Endothelial cell of umbilical vein (primary cell): ENCODE measurements around the gene GSN. TPM values are rescaled to one million over a fixed set of nuclear protein-coding genes. Genes with fewer than 3 reads are reported as not detected.

Experiments used
- BruUV-seq: library from RNA; stranded (reverse); fragments of 400-500 nt; replicated peaks from 2 replicates; lab custom pipeline; 2021; lab: Mats Ljungman, UMichigan
- CTCF ChIA-PET: fragments of 300-600, 350-600 bp; sonication (Branson Sonifier 250); formaldehyde crosslinking; loops from one replicate; lab custom pipeline; 2021; ENCODE audit warnings: antibody characterized with exemption, inconsistent platforms; lab: Charles Lee
- POLR2A ChIA-PET: fragments of 300-600, 350-600 bp; sonication (Branson Sonifier 250); formaldehyde crosslinking; loops from one replicate; lab custom pipeline; 2021; ENCODE audit warnings: antibody characterized with exemption, inconsistent platforms; lab: Charles Lee
- DNase-seq: peaks from one replicate; pipeline ENCODE4 v3.0.0-alpha.2; 2011; ENCODE audit warnings: low read depth, low spot score
- FAIRE-seq: peaks from 2 replicates; lab custom pipeline; 2011; peaks lifted over from hg19 to GRCh38; lab: Jason Lieb, UNC
- H2AFZ ChIP-seq: 2 replicates; pipeline ENCODE4 v1.6.0; 2012; ENCODE audit warnings: low read depth, low read length, control low read depth, inconsistent platforms
- H3K27ac ChIP-seq: 2 replicates; pipeline ENCODE4 v1.5.1; 2011; ENCODE audit warnings: low read depth, mild to moderate bottlenecking, control low read depth, low read length, moderate library complexity; ENCODE audit not compliant: insufficient read depth
- H3K27me3 ChIP-seq, 2 experiments: 2 replicates each; pipeline versions ENCODE4 v1.6.0 to v1.6.1; 2011; ENCODE audit warnings: low read length in 2 of 2, mixed read lengths in 1 of 2; ENCODE audit not compliant: control insufficient read depth in 2 of 2, insufficient read depth in 2 of 2
- H3K36me3 ChIP-seq, 2 experiments: 2 replicates in 1 of 2; 3 replicates in 1 of 2; pipeline ENCODE4 v1.5.1; 2011; ENCODE audit warnings: low read length in 2 of 2, mild to moderate bottlenecking in 1 of 2, moderate library complexity in 1 of 2; ENCODE audit not compliant: control insufficient read depth in 2 of 2, insufficient read depth in 2 of 2; ENCODE audit errors: extremely low read depth in 1 of 2
- H3K4me1 ChIP-seq: 3 replicates; pipeline ENCODE4 v1.5.1; 2011; ENCODE audit warnings: mild to moderate bottlenecking, low read length; ENCODE audit not compliant: control insufficient read depth, insufficient read depth; ENCODE audit errors: extremely low read depth
- H3K4me2 ChIP-seq: 2 replicates; pipeline ENCODE4 v1.6.1; 2011; ENCODE audit warnings: low read length, control low read depth, mixed read lengths; ENCODE audit not compliant: insufficient read depth
- H3K4me3 ChIP-seq, 3 experiments: fragments of 200-600 bp in 1 of 3; sonication (generic), shearing (Covaris generic) in 1 of 3; replicated peaks in 1 of 3; 2 replicates each; pipeline ENCODE4 v1.5.1; 2011 to 2016; ENCODE audit warnings: control low read depth in 3 of 3, low read length in 3 of 3, mild to moderate bottlenecking in 2 of 3, inconsistent platforms in 1 of 3, low read depth in 1 of 3, moderate library complexity in 1 of 3; ENCODE audit not compliant: insufficient read depth in 1 of 3
- H3K79me2 ChIP-seq: 2 replicates; pipeline ENCODE4 v1.6.0; 2012; ENCODE audit warnings: low read length, inconsistent platforms; ENCODE audit not compliant: control insufficient read depth, insufficient read depth
- H3K9ac ChIP-seq: replicated peaks from 2 replicates; pipeline ENCODE3; 2011; ENCODE audit warnings: low read length, control low read depth; ENCODE audit not compliant: insufficient read depth; ENCODE audit errors: extremely low read depth
- H3K9me1 ChIP-seq: replicated peaks from 3 replicates; pipeline ENCODE4 v1.6.0; 2011; ENCODE audit warnings: mild to moderate bottlenecking, low read length; ENCODE audit not compliant: control insufficient read depth, insufficient read depth; ENCODE audit errors: extremely low read depth
- H3K9me3 ChIP-seq: replicated peaks from 2 replicates; pipeline ENCODE4 v1.5.1; 2012; ENCODE audit warnings: low read length, inconsistent platforms; ENCODE audit not compliant: control insufficient read depth, insufficient read depth
- H4K20me1 ChIP-seq: replicated peaks from 2 replicates; pipeline ENCODE3; 2011; ENCODE audit warnings: mild to moderate bottlenecking, low read length; ENCODE audit not compliant: control insufficient read depth, insufficient read depth; ENCODE audit errors: extremely low read depth
- CTCF ChIP-seq, 2 donors: IDR thresholded peaks; 1 replicate in 1 of 2; 2 replicates in 1 of 2; pipeline ENCODE4 v1.5.1; 2011; ENCODE audit warnings: low read length in 2 of 2, mild to moderate bottlenecking in 2 of 2, moderate library complexity in 2 of 2, control low read depth in 1 of 2, inconsistent platforms in 1 of 2, low read depth in 1 of 2; ENCODE audit not compliant: insufficient read depth in 1 of 2; ENCODE audit errors: extremely low read depth in 1 of 2
- EZH2 ChIP-seq: IDR thresholded peaks from 2 replicates; pipeline ENCODE4 v1.6.1; 2012; ENCODE audit warnings: borderline replicate concordance, low read depth, mild to moderate bottlenecking, moderate library complexity, low read length, inconsistent platforms; ENCODE audit not compliant: severe bottlenecking
- FOS ChIP-seq: IDR thresholded peaks from 2 replicates; pipeline ENCODE4 v1.6.1; 2011; ENCODE audit warnings: mild to moderate bottlenecking, low read length, moderate library complexity, borderline replicate concordance; ENCODE audit not compliant: insufficient read depth
- GATA2 ChIP-seq: IDR thresholded peaks from 2 replicates; pipeline ENCODE4 v1.7.0; 2011; ENCODE audit warnings: low read depth, mild to moderate bottlenecking, moderate library complexity, mixed read lengths, low read length; ENCODE audit not compliant: insufficient read length, insufficient read depth
- JUN ChIP-seq: IDR thresholded peaks from 2 replicates; pipeline ENCODE4 v1.6.1; 2011; ENCODE audit warnings: borderline replicate concordance, low read depth; ENCODE audit not compliant: insufficient read length, insufficient read depth
- MAX ChIP-seq: IDR thresholded peaks from 2 replicates; pipeline ENCODE4 v1.6.1; 2011; ENCODE audit not compliant: insufficient read depth, insufficient read length
- MYC ChIP-seq: IDR thresholded peaks from one replicate; pipeline ENCODE4 v1.6.1; 2011; ENCODE audit warnings: mild to moderate bottlenecking, low read depth, low read length
- POLR2A ChIP-seq: IDR thresholded peaks from 2 replicates; pipeline ENCODE4 v1.6.1; 2012; ENCODE audit warnings: low read depth, mild to moderate bottlenecking, control low read depth, low read length
- POLR2AphosphoS5 ChIP-seq: IDR thresholded peaks from 2 replicates; pipeline ENCODE4 v1.6.1; 2012; ENCODE audit warnings: low read depth, mild to moderate bottlenecking, control low read depth, low read length, moderate library complexity; ENCODE audit not compliant: insufficient read depth
- dilution Hi-C: fragments of 300-500 bp; cut with MboI; formaldehyde crosslinking; loops from one replicate; pipeline ENCODE4 v1.15.0; 2019; ENCODE audit warnings: low sequenced_read_pairs; ENCODE audit not compliant: extremely low pct_ligation_motif_present
- intact Hi-C: fragments of 100-400 bp; cut with micrococcal nuclease; formaldehyde crosslinking; loops from one replicate; pipeline ENCODE4 v1.10.0; 2022
- polyA plus RNA-seq, 4 experiments: library from polyadenylated mRNA; depleted of rRNA in 3 of 4; stranded (reverse) in 3 of 4; unstranded in 1 of 4; fragments of >200 nt; gene quantifications; 2 replicates each; pipeline versions ENCODE4 v1.2.1 to v1.2.3, GENCODE V29; 2011 to 2012; ENCODE audit warnings: missing spikeins in 1 of 4
- total RNA-seq: library from RNA; stranded (reverse); gene quantifications from 2 replicates; pipeline ENCODE4 v1.2.3, GENCODE V29; 2021

The GSN gene
- total and polyA plus RNA-seq, 2 donors (not counting 3 experiments of a cell fraction or from before 2014, with no cell fraction given) = 130 to 232 TPM

GRCh38 chr9:121333950-121334773 is 66.2 kb downstream of the GSN start:
- Histone ChIP-seq H3K4me1 (no peaks in the 10 kb centered on the region), H3K36me3 (peaks cover 5 to 31% of the 10 kb centered on the region in 2 experiments), H4K20me1 (no peaks in the 10 kb centered on the region), H3K27me3 (no peaks in the 10 kb centered on the region), H3K4me3 (no peak overlapping the region), H2AFZ (no peak overlapping the region), H3K79me2 (no peaks in the 10 kb centered on the region), H3K9me3 (no peaks in the 10 kb centered on the region), H3K4me2 (no peak overlapping the region), H3K9ac (no peak overlapping the region), H3K27ac (no peak overlapping the region), H3K9me1 (no peaks in the 10 kb centered on the region)
- dilution Hi-C loops = no loop called here
- no TSS peak for BruUV-seq
- intact Hi-C loops = no loop called here
- DNase-seq (no peak), FAIRE-seq (no peak)
- POLR2A ChIA-PET = no interaction called here
- CTCF ChIA-PET = interaction anchor here (0.7 to 2.1 kb wide), 5 partner anchors 9 to 47 kb away, joined by 3 to 8 read pairs (median 3); no protein-coding TSS in a partner anchor
- no peak for TF ChIP-seq JUN
- no peak for TF ChIP-seq POLR2A
- no peak for TF ChIP-seq CTCF (IDR thresholded peaks at IDR 0.05; ENCODE audit: extremely low read depth in 1 of 2, insufficient read depth in 1 of 2, low read depth in 1 of 2, low read length in 2 of 2)
- TF ChIP-seq MAX = no peak
- no peak for TF ChIP-seq EZH2
- no peak for TF ChIP-seq GATA2
- TF ChIP-seq FOS = no peak
- no peak for TF ChIP-seq POLR2AphosphoS5
- no peak for TF ChIP-seq MYC
